Calu3 (cell line): ENCODE data around the gene RTP2. TPM values are rescaled to one million over a fixed set of nuclear protein-coding genes. Genes with fewer than 3 reads are reported as not detected.

Experiments used
- BruUV-seq: library from RNA; stranded (reverse); fragments of 400-500 nt; replicated peaks from 2 replicates; lab custom pipeline; 2021; lab: Mats Ljungman, UMichigan
- CTCF ChIA-PET: fragments of 300-600 bp; sonication (Branson Sonifier 250); formaldehyde crosslinking; loops from one replicate; lab custom pipeline; 2022; ENCODE audit warnings: antibody characterized with exemption; lab: Charles Lee
- DNase-seq: peaks from one replicate; pipeline ENCODE4 v3.0.0; 2022
- H3K27ac Mint-ChIP-seq: one replicate; pipeline ENCODE4 v1.8.0; 2022; ENCODE audit warnings: mixed read lengths; ENCODE audit not compliant: unreplicated experiment
- H3K27me3 Mint-ChIP-seq: one replicate; pipeline ENCODE4 v1.8.0; 2022; ENCODE audit warnings: mixed read lengths; ENCODE audit not compliant: unreplicated experiment
- H3K36me3 Mint-ChIP-seq: one replicate; pipeline ENCODE4 v1.8.0; 2022; ENCODE audit warnings: mild to moderate bottlenecking, moderate library complexity, mixed read lengths; ENCODE audit not compliant: insufficient read depth, unreplicated experiment
- H3K4me1 Mint-ChIP-seq: one replicate; pipeline ENCODE4 v1.8.0; 2022; ENCODE audit warnings: mild to moderate bottlenecking, low read depth, mixed read lengths; ENCODE audit not compliant: unreplicated experiment
- H3K4me3 Mint-ChIP-seq: one replicate; pipeline ENCODE4 v1.8.0; 2022; ENCODE audit warnings: mild to moderate bottlenecking, low read depth, moderate library complexity, mixed read lengths; ENCODE audit not compliant: unreplicated experiment
- H3K9me3 Mint-ChIP-seq: one replicate; pipeline ENCODE4 v1.8.0; 2022; ENCODE audit warnings: low read depth, mixed read lengths; ENCODE audit not compliant: unreplicated experiment
- intact Hi-C: fragments of 100-400 bp; cut with micrococcal nuclease; formaldehyde crosslinking; loops from one replicate; pipeline ENCODE4 v1.10.0; 2022; ENCODE audit not compliant: unreplicated experiment
- total RNA-seq: library from RNA; stranded (reverse); gene quantifications from 2 replicates; pipeline ENCODE4 v1.2.3, GENCODE V29; 2022
- TF ChIP-seq, protein P1 (sequence below): fragments of 200-600 bp; IDR thresholded peaks from one replicate; pipeline ENCODE4 v1.8.0; 2022; ENCODE audit warnings: antibody characterized with exemption; ENCODE audit not compliant: unreplicated experiment

The RTP2 gene
- total RNA-seq, 1 experiment from 2014 or later: not detected

GRCh38 chr3:187734841-187735240 is 32.5 kb upstream of the RTP2 start:
- Mint-ChIP-seq H3K27ac (no peak overlapping the region), H3K4me3 (no peak overlapping the region), H3K27me3 (peaks cover 9% of the 10 kb centered on the region), H3K4me1 (peaks cover 24% of the 10 kb centered on the region), H3K36me3 (peaks cover 29% of the 10 kb centered on the region), H3K9me3 (no peaks in the 10 kb centered on the region)
- TF ChIP-seq, protein P1, sequence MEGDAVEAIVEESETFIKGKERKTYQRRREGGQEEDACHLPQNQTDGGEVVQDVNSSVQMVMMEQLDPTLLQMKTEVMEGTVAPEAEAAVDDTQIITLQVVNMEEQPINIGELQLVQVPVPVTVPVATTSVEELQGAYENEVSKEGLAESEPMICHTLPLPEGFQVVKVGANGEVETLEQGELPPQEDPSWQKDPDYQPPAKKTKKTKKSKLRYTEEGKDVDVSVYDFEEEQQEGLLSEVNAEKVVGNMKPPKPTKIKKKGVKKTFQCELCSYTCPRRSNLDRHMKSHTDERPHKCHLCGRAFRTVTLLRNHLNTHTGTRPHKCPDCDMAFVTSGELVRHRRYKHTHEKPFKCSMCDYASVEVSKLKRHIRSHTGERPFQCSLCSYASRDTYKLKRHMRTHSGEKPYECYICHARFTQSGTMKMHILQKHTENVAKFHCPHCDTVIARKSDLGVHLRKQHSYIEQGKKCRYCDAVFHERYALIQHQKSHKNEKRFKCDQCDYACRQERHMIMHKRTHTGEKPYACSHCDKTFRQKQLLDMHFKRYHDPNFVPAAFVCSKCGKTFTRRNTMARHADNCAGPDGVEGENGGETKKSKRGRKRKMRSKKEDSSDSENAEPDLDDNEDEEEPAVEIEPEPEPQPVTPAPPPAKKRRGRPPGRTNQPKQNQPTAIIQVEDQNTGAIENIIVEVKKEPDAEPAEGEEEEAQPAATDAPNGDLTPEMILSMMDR: no peak
- BruUV-seq: no TSS peak
- no peak for DNase-seq
- intact Hi-C loops: no loop called here
- CTCF ChIA-PET: interaction anchor here (0.5 kb wide), 1 partner anchor 1252 kb away, joined by 3 read pairs; no protein-coding TSS in a partner anchor

DNA sequence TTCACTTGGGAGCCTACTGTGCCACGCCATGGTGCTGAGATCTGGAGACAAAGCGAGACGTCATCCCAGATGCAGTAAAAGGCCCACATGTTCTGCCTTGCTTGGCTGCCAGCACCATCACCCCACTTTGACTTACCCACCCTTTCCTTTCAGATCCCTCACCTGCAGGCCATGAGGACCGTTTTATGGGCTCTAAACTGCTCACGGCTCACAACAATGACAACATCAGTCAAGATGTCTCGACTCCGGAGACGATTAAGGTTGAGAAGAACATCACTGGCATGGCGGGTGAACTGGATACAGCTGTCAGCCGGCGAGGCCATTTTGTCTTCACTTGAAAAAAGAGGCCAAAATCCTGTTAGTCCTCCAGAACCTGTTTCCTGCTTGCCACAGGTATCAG is 31.0 kb upstream of the RTP2 start:
- CTCF ChIA-PET: no interaction called here
- Mint-ChIP-seq H3K9me3 (no peaks in the 10 kb centered on the region), H3K4me3 (no peak overlapping the region), H3K27ac (no peak overlapping the region), H3K27me3 (peaks cover 9% of the 10 kb centered on the region), H3K4me1 (peaks cover 13% of the 10 kb centered on the region), H3K36me3 (peaks cover 24% of the 10 kb centered on the region)
- no TSS peak for BruUV-seq
- intact Hi-C loops: no loop called here
- TF ChIP-seq, protein P1: no peak
- no peak for DNase-seq

GRCh38 chr3:187729598-187729997 is 27.2 kb upstream of the RTP2 start:
- Mint-ChIP-seq H3K4me1 (no peaks in the 10 kb centered on the region), H3K27ac (no peak overlapping the region), H3K9me3 (no peaks in the 10 kb centered on the region), H3K36me3 (peaks cover 24% of the 10 kb centered on the region), H3K4me3 (no peak overlapping the region), H3K27me3 (no peaks in the 10 kb centered on the region)
- TF ChIP-seq, protein P1: no peak
- no peak for DNase-seq
- intact Hi-C loops: no loop called here
- BruUV-seq: no TSS peak
- CTCF ChIA-PET: no interaction called here

- no peaks in the 10 kb centered on the region for H3K4me1 Mint-ChIP-seq
- TF ChIP-seq, protein P1: no peak
- H3K4me3 Mint-ChIP-seq: no peak overlapping the region
- H3K27ac Mint-ChIP-seq: no peak overlapping the region
- no peaks in the 10 kb centered on the region for H3K27me3 Mint-ChIP-seq
- no peak for DNase-seq
- intact Hi-C loops: no loop called here
- no peaks in the 10 kb centered on the region for H3K9me3 Mint-ChIP-seq
- H3K36me3 Mint-ChIP-seq: peaks cover 24% of the 10 kb centered on the region
- no TSS peak for BruUV-seq
- CTCF ChIA-PET: no interaction called here
These were observed 26.7 kb upstream of the RTP2 start for GRCh38 chr3:187728940-187729583.
